ENCODE results near the gene TCF4. TPM values are rescaled to one million over a fixed set of nuclear protein-coding genes. Genes with fewer than 3 reads are reported as not detected.

Gene TCF4
- total RNA-seq, 1 donor from 2014 or later, result 7.2 TPM

GRCh38 chr18:55381277-55381676 lies 206.7 kb downstream of the TCF4 start:
- no peak for DNase-seq (ENCODE audit: low read depth)
- TF ChIP-seq CTCF (conservative IDR thresholded peaks at IDR 0.05; ENCODE audit: low read depth, low read length), result no peak

GRCh38 chr18:55380589-55380988 lies 207.4 kb downstream of the TCF4 start:
- H3K4me3 ChIP-seq (ENCODE audit: low read depth, low read length), result no peak overlapping the region
- DNase-seq (ENCODE audit: low read depth), result no peak
- TF ChIP-seq CTCF (conservative IDR thresholded peaks at IDR 0.05; ENCODE audit: low read depth, low read length), result no peak

More at GRCh38 chr18:55381277-55381676, 206.7 kb downstream of the TCF4 start:
- H3K4me3 ChIP-seq (ENCODE audit: low read depth, low read length), result no peak overlapping the region

GRCh38 chr18:55376387-55376786 lies 211.6 kb downstream of the TCF4 start:
- TF ChIP-seq CTCF (conservative IDR thresholded peaks at IDR 0.05; ENCODE audit: low read depth, low read length), result no peak
- no peak overlapping the region for H3K4me3 ChIP-seq (ENCODE audit: low read depth, low read length)
- no peak for DNase-seq (ENCODE audit: low read depth)

GRCh38 chr18:55375930-55376329 lies 212.1 kb downstream of the TCF4 start:
- no peak overlapping the region for H3K4me3 ChIP-seq (ENCODE audit: low read depth, low read length)
- no peak for TF ChIP-seq CTCF (conservative IDR thresholded peaks at IDR 0.05; ENCODE audit: low read depth, low read length)
- DNase-seq (ENCODE audit: low read depth), result no peak

- DNase-seq (ENCODE audit: low read depth), result no peak
- TF ChIP-seq CTCF (conservative IDR thresholded peaks at IDR 0.05; ENCODE audit: low read depth, low read length), result no peak
- H3K4me3 ChIP-seq (ENCODE audit: low read depth, low read length), result no peak overlapping the region
Measured at GRCh38 chr18:55374741-55375140, 213.3 kb downstream of the TCF4 start.

GRCh38 chr18:55372209-55372608 lies 215.8 kb downstream of the TCF4 start:
- DNase-seq (ENCODE audit: low read depth), result no peak
- TF ChIP-seq CTCF (conservative IDR thresholded peaks at IDR 0.05; ENCODE audit: low read depth, low read length), result no peak
- no peak overlapping the region for H3K4me3 ChIP-seq (ENCODE audit: low read depth, low read length)

- no peak for TF ChIP-seq CTCF (conservative IDR thresholded peaks at IDR 0.05; ENCODE audit: low read depth, low read length)
- no peak for DNase-seq (ENCODE audit: low read depth)
- H3K4me3 ChIP-seq (ENCODE audit: low read depth, low read length), result no peak overlapping the region
Measured at GRCh38 chr18:55370936-55371335, 217.1 kb downstream of the TCF4 start.

All from epithelial cell of proximal tubule (primary cell).